ENCODE results near the gene MINDY4B.
"Not testable (repeated sequence)": the region's sequence is repeated elsewhere in the genome, so short reads cannot be mapped to it uniquely, and the experiment has no call there.

The MINDY4B gene

GRCh38 chr3:150874666-150875219 is 30.5 kb downstream of the MINDY4B start:
- Mint-ChIP-seq H3K36me3 (ENCODE audit: low read depth) (no peaks in the 10 kb centered on the region), H3K27me3 (ENCODE audit: low read depth) (peaks cover 7% of the 10 kb centered on the region), H3K4me1 (peaks cover 11% of the 10 kb centered on the region), H3K27ac (no peak overlapping the region), H3K4me3 (no peak overlapping the region), H3K9me3 (no peaks in the 10 kb centered on the region)
- no peak for TF ChIP-seq CTCF (IDR thresholded peaks at IDR 0.05; ENCODE audit: unreplicated experiment in 3 of 3)

DNA sequence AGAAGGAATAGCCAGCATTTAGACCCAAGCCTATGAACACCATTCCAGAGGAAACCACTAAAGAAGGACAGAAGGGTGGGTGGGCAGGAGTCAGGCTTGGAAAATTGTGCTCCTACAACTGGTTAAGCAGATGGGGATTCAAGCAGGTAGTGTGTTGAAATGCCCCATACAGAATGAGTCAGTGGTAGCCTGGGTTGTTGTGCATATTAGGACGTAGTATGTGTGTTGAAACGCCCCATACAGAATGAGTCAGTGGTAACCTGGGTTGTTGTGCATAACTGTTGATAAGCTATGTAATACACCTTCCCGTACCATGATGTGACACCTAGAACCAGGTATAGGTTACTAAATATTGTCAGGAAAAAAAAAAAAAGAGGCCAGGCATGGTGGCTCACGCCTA is 34.0 kb downstream of the MINDY4B start:
- no peak overlapping the region for H3K4me3 Mint-ChIP-seq
- no peaks in the 10 kb centered on the region for H3K9me3 Mint-ChIP-seq
- no peak for TF ChIP-seq CTCF (IDR thresholded peaks at IDR 0.05; ENCODE audit: unreplicated experiment in 3 of 3)
- no peaks in the 10 kb centered on the region for H3K4me1 Mint-ChIP-seq
- H3K27me3 Mint-ChIP-seq (ENCODE audit: low read depth): peaks cover 3% of the 10 kb centered on the region
- no peak overlapping the region for H3K27ac Mint-ChIP-seq
- H3K36me3 Mint-ChIP-seq (ENCODE audit: low read depth): no peaks in the 10 kb centered on the region

GRCh38 chr3:150870406-150870805 is 34.8 kb downstream of the MINDY4B start:
- H3K27me3 Mint-ChIP-seq (ENCODE audit: low read depth): peaks cover 3% of the 10 kb centered on the region
- H3K4me3 Mint-ChIP-seq: no peak overlapping the region
- H3K9me3 Mint-ChIP-seq: no peaks in the 10 kb centered on the region
- H3K4me1 Mint-ChIP-seq: no peaks in the 10 kb centered on the region
- no peak overlapping the region for H3K27ac Mint-ChIP-seq
- H3K36me3 Mint-ChIP-seq (ENCODE audit: low read depth): no peaks in the 10 kb centered on the region
- TF ChIP-seq CTCF (IDR thresholded peaks at IDR 0.05; ENCODE audit: unreplicated experiment in 3 of 3): no peak

GRCh38 chr3:150868282-150868681 is 37.0 kb downstream of the MINDY4B start:
- Mint-ChIP-seq H3K27me3 (ENCODE audit: low read depth) (no peaks in the 10 kb centered on the region), H3K36me3 (ENCODE audit: low read depth) (no peaks in the 10 kb centered on the region), H3K27ac (no peak overlapping the region), H3K4me1 (no peaks in the 10 kb centered on the region), H3K9me3 (no peaks in the 10 kb centered on the region), H3K4me3 (no peak overlapping the region)
- TF ChIP-seq CTCF (IDR thresholded peaks at IDR 0.05; ENCODE audit: unreplicated experiment in 3 of 3): no peak

DNA sequence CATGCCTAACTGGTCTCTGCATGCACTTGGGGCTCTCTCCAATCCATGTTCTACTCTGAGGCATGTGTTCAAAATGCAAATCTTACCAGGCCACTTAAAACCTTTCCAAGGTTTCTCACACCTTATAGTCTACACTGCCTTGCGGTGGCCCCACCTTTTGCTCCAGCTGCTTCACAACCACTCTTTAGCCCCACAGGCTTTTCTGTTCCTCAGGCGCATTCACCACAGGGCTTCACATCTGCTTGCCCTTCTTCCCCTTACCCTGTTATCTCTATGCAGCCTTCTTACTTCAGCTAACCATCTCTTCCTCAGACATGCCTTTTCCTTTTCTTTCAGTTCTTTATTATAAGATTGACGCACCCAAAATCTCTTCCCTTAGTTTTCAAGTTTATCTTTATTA is 37.8 kb downstream of the MINDY4B start:
- no peak for TF ChIP-seq CTCF (IDR thresholded peaks at IDR 0.05; ENCODE audit: unreplicated experiment in 3 of 3)
- no peaks in the 10 kb centered on the region for H3K27me3 Mint-ChIP-seq (ENCODE audit: low read depth)
- H3K9me3 Mint-ChIP-seq: peaks cover 4% of the 10 kb centered on the region
- H3K4me1 Mint-ChIP-seq: no peaks in the 10 kb centered on the region
- no peak overlapping the region for H3K4me3 Mint-ChIP-seq
- H3K27ac Mint-ChIP-seq: no peak overlapping the region
- H3K36me3 Mint-ChIP-seq (ENCODE audit: low read depth): no peaks in the 10 kb centered on the region

- H3K27ac Mint-ChIP-seq; H3K27me3 Mint-ChIP-seq (ENCODE audit: low read depth); H3K36me3 Mint-ChIP-seq (ENCODE audit: low read depth); H3K4me1 Mint-ChIP-seq; H3K9me3 Mint-ChIP-seq; H3K4me3 Mint-ChIP-seq: not testable (repeated sequence)
Measured at GRCh38 chr3:150863921-150864320, 41.3 kb downstream of the MINDY4B start.
